ENCODE data around the gene AKAP13.

AKAP13 gene

DNA sequence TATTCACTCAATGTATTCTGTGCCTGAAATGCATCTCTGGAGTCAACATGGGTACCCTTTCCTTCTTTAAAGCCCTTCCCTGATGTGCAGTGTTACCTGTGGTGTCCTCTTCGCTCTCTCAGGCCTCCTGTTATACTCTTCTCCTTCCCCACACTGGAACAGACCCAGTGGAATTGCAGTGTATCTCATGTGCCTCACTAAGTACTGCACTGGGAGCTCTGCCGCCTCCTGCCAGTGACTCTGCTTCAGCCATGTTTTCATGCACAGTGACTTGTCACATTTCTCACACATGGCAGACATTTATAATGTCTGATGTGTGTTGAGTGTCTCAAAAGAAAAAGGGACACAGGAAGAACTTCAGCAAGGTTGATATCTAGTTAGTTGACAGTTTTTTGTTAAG is 223.3 kb downstream of the AKAP13 start:
- H3K36me3 ChIP-seq (ENCODE audit: control insufficient read depth in 2 of 2, insufficient read depth in 1 of 2, low read length in 2 of 2) = peaks cover 0 to 3% of the 10 kb centered on the region in 2 experiments; a peak in 2 of 3 replicates
- no peak overlapping the region for H3K27ac ChIP-seq (ENCODE audit: extremely low read depth, low read depth, low read length)
- H3K9me3 ChIP-seq (ENCODE audit: control insufficient read depth, insufficient read depth, low read depth, low read length) = no peaks in the 10 kb centered on the region
- H3K4me1 ChIP-seq (ENCODE audit: control insufficient read depth, insufficient read depth, low read length) = 0 out of 2 replicates have a peak, but pooled peaks cover 2% of the 10 kb centered on the region
- TF ChIP-seq ZNF707 (tag by site-specific recombination; IDR thresholded peaks at IDR 0.05) (no peak), ZNF830 (tag by site-specific recombination; IDR thresholded peaks at IDR 0.05; ENCODE audit: low read depth) (no peak), ZNF211 (tag by site-specific recombination; IDR thresholded peaks at IDR 0.05; ENCODE audit: low read depth) (no peak), ZNF544 (tag by site-specific recombination; IDR thresholded peaks at IDR 0.05) (no peak), KLF7 (tag by site-specific recombination; IDR thresholded peaks at IDR 0.05; ENCODE audit: borderline replicate concordance) (no peak), ZNF223 (tag by site-specific recombination; IDR thresholded peaks at IDR 0.05) (no peak), FEZF1 (tag by site-specific recombination; IDR thresholded peaks at IDR 0.05) (no peak), ZFP69B (tag by site-specific recombination; IDR thresholded peaks at IDR 0.05) (no peak), ZNF664 (tag by site-specific recombination; IDR thresholded peaks at IDR 0.05) (no peak), ZNF248 (tag by site-specific recombination; IDR thresholded peaks at IDR 0.05) (no peak), ZBTB1 (tag by site-specific recombination; IDR thresholded peaks at IDR 0.05) (no peak), ZNF157 (tag by site-specific recombination; IDR thresholded peaks at IDR 0.05) (no peak), ZNF654 (tag by site-specific recombination; IDR thresholded peaks at IDR 0.05; ENCODE audit: low read depth) (no peak)
- TF ChIP-seq, protein P1, sequence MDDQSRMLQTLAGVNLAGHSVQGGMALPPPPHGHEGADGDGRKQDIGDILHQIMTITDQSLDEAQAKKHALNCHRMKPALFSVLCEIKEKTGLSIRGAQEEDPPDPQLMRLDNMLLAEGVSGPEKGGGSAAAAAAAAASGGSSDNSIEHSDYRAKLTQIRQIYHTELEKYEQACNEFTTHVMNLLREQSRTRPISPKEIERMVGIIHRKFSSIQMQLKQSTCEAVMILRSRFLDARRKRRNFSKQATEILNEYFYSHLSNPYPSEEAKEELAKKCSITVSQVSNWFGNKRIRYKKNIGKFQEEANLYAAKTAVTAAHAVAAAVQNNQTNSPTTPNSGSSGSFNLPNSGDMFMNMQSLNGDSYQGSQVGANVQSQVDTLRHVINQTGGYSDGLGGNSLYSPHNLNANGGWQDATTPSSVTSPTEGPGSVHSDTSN (CRISPR knock-in tag; IDR thresholded peaks at IDR 0.05) = no peak
- TF ChIP-seq, protein P2, sequence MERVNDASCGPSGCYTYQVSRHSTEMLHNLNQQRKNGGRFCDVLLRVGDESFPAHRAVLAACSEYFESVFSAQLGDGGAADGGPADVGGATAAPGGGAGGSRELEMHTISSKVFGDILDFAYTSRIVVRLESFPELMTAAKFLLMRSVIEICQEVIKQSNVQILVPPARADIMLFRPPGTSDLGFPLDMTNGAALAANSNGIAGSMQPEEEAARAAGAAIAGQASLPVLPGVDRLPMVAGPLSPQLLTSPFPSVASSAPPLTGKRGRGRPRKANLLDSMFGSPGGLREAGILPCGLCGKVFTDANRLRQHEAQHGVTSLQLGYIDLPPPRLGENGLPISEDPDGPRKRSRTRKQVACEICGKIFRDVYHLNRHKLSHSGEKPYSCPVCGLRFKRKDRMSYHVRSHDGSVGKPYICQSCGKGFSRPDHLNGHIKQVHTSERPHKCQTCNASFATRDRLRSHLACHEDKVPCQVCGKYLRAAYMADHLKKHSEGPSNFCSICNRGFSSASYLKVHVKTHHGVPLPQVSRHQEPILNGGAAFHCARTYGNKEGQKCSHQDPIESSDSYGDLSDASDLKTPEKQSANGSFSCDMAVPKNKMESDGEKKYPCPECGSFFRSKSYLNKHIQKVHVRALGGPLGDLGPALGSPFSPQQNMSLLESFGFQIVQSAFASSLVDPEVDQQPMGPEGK (tag by site-specific recombination; IDR thresholded peaks at IDR 0.05) = no peak
- TF ChIP-seq, protein P3, sequence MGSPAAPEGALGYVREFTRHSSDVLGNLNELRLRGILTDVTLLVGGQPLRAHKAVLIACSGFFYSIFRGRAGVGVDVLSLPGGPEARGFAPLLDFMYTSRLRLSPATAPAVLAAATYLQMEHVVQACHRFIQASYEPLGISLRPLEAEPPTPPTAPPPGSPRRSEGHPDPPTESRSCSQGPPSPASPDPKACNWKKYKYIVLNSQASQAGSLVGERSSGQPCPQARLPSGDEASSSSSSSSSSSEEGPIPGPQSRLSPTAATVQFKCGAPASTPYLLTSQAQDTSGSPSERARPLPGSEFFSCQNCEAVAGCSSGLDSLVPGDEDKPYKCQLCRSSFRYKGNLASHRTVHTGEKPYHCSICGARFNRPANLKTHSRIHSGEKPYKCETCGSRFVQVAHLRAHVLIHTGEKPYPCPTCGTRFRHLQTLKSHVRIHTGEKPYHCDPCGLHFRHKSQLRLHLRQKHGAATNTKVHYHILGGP (tag by site-specific recombination; IDR thresholded peaks at IDR 0.05) = no peak
- TF ChIP-seq, protein P4, sequence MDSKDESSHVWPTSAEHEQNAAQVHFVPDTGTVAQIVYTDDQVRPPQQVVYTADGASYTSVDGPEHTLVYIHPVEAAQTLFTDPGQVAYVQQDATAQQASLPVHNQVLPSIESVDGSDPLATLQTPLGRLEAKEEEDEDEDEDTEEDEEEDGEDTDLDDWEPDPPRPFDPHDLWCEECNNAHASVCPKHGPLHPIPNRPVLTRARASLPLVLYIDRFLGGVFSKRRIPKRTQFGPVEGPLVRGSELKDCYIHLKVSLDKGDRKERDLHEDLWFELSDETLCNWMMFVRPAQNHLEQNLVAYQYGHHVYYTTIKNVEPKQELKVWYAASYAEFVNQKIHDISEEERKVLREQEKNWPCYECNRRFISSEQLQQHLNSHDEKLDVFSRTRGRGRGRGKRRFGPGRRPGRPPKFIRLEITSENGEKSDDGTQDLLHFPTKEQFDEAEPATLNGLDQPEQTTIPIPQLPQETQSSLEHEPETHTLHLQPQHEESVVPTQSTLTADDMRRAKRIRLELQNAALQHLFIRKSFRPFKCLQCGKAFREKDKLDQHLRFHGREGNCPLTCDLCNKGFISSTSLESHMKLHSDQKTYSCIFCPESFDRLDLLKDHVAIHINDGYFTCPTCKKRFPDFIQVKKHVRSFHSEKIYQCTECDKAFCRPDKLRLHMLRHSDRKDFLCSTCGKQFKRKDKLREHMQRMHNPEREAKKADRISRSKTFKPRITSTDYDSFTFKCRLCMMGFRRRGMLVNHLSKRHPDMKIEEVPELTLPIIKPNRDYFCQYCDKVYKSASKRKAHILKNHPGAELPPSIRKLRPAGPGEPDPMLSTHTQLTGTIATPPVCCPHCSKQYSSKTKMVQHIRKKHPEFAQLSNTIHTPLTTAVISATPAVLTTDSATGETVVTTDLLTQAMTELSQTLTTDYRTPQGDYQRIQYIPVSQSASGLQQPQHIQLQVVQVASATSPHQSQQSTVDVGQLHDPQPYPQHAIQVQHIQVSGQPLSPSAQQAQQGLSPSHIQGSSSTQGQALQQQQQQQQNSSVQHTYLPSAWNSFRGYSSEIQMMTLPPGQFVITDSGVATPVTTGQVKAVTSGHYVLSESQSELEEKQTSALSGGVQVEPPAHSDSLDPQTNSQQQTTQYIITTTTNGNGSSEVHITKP (tag by site-specific recombination; IDR thresholded peaks at IDR 0.05) = no peak
- TF ChIP-seq, protein P5, sequence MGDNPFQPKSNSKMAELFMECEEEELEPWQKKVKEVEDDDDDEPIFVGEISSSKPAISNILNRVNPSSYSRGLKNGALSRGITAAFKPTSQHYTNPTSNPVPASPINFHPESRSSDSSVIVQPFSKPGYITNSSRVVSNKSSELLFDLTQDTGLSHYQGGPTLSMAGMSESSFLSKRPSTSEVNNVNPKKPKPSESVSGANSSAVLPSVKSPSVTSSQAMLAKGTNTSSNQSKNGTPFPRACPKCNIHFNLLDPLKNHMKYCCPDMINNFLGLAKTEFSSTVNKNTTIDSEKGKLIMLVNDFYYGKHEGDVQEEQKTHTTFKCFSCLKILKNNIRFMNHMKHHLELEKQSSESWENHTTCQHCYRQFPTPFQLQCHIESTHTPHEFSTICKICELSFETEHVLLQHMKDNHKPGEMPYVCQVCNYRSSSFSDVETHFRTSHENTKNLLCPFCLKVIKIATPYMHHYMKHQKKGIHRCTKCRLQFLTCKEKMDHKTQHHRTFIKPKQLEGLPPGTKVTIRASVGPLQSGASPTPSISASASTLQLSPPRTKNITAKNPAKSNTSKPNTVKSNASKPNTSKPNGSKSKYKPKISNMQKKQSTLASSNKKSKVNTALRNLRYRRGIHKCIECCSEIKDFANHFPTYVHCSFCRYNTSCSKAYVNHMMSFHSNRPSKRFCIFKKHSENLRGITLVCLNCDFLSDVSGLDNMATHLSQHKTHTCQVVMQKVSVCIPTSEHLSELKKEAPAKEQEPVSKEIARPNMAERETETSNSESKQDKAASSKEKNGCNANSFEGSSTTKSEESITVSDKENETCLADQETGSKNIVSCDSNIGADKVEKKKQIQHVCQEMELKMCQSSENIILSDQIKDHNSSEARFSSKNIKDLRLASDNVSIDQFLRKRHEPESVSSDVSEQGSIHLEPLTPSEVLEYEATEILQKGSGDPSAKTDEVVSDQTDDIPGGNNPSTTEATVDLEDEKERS (tag by site-specific recombination; IDR thresholded peaks at IDR 0.05) = no peak
- TF ChIP-seq, protein P6, sequence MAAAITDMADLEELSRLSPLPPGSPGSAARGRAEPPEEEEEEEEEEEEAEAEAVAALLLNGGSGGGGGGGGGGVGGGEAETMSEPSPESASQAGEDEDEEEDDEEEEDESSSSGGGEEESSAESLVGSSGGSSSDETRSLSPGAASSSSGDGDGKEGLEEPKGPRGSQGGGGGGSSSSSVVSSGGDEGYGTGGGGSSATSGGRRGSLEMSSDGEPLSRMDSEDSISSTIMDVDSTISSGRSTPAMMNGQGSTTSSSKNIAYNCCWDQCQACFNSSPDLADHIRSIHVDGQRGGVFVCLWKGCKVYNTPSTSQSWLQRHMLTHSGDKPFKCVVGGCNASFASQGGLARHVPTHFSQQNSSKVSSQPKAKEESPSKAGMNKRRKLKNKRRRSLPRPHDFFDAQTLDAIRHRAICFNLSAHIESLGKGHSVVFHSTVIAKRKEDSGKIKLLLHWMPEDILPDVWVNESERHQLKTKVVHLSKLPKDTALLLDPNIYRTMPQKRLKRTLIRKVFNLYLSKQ (tag by site-specific recombination; IDR thresholded peaks at IDR 0.05; ENCODE audit: borderline replicate concordance) = no peak
- TF ChIP-seq, protein P7, sequence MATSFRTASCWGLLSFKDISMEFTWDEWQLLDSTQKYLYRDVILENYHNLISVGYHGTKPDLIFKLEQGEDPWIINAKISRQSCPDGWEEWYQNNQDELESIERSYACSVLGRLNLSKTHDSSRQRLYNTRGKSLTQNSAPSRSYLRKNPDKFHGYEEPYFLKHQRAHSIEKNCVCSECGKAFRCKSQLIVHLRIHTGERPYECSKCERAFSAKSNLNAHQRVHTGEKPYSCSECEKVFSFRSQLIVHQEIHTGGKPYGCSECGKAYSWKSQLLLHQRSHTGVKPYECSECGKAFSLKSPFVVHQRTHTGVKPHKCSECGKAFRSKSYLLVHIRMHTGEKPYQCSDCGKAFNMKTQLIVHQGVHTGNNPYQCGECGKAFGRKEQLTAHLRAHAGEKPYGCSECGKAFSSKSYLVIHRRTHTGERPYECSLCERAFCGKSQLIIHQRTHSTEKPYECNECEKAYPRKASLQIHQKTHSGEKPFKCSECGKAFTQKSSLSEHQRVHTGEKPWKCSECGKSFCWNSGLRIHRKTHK (tag by site-specific recombination; IDR thresholded peaks at IDR 0.05) = no peak
- H3K4me3 ChIP-seq (ENCODE audit: low read depth, low read length) = no peak overlapping the region
- ChIA-PET POLR2A (no interaction called here), CTCF (interaction anchor here (0.6 to 1.1 kb wide), 2 partner anchors 13 to 272 kb away, joined by 3 read pairs; no protein-coding TSS in a partner anchor)

All from HEK293 (cell line).